ENCODE data around the gene WWC1. TPM values are rescaled to one million over a fixed set of nuclear protein-coding genes. Genes with fewer than 3 reads are reported as not detected.

WWC1 gene
- total RNA-seq, 2 experiments from 2014 or later: 1.0 to 1.3 TPM

- Mint-ChIP-seq H3K27me3 (peaks cover 6% of the 10 kb centered on the region), H3K9me3 (no peaks in the 10 kb centered on the region), H3K4me3 (no peak overlapping the region), H3K36me3 (ENCODE audit: low read depth) (no peaks in the 10 kb centered on the region), H3K4me1 (ENCODE audit: low read depth) (no peaks in the 10 kb centered on the region), H3K27ac (no peak overlapping the region)
- CTCF ChIA-PET: no interaction called here
- POLR2A ChIA-PET: no interaction called here
- Histone ChIP-seq H3K9me3 (ENCODE audit: control insufficient read depth in 1 of 2, insufficient read depth in 1 of 2, low read length in 2 of 2) (no peaks in the 10 kb centered on the region), H3K27me3 (ENCODE audit: control insufficient read depth in 1 of 2, insufficient read depth in 2 of 2, low read length in 2 of 2) (no peaks in the 10 kb centered on the region), H3K4me1 (ENCODE audit: insufficient read depth, low read length) (no peaks in the 10 kb centered on the region), H3K4me3 (ENCODE audit: low read length) (no peak overlapping the region), H3K27ac (ENCODE audit: low read depth in 1 of 2, low read length in 2 of 2) (no peak overlapping the region), H3K36me3 (ENCODE audit: insufficient read depth, low read length) (no peaks in the 10 kb centered on the region)
- intact Hi-C loops (cut with DNase I, micrococcal nuclease): no loop called here
- no peak for ATAC-seq (ENCODE audit: poor library complexity)
- DNase-seq: no peak
- TF ChIP-seq CTCF (IDR thresholded peaks at IDR 0.05): no peak
Observed at GRCh38 chr5:168317096-168317520, 25.7 kb downstream of the WWC1 start.

- ATAC-seq (ENCODE audit: poor library complexity) (no peak), DNase-seq (no peak)
- no peaks in the 10 kb centered on the region for H3K27me3 ChIP-seq (ENCODE audit: control insufficient read depth in 1 of 2, insufficient read depth in 2 of 2, low read length in 2 of 2)
- intact Hi-C loops (cut with DNase I, micrococcal nuclease): no loop called here
- H3K9me3 ChIP-seq (ENCODE audit: control insufficient read depth in 1 of 2, insufficient read depth in 1 of 2, low read length in 2 of 2): no peaks in the 10 kb centered on the region
- H3K27ac Mint-ChIP-seq: no peak overlapping the region
- no peaks in the 10 kb centered on the region for H3K4me1 ChIP-seq (ENCODE audit: insufficient read depth, low read length)
- H3K9me3 Mint-ChIP-seq: no peaks in the 10 kb centered on the region
- H3K27ac ChIP-seq (ENCODE audit: low read depth in 1 of 2, low read length in 2 of 2): no peak overlapping the region
- TF ChIP-seq CTCF (IDR thresholded peaks at IDR 0.05): no peak
- ChIA-PET CTCF (no interaction called here), POLR2A (no interaction called here)
- no peak overlapping the region for H3K4me3 Mint-ChIP-seq
- peaks cover 6% of the 10 kb centered on the region for H3K27me3 Mint-ChIP-seq
- no peaks in the 10 kb centered on the region for H3K36me3 ChIP-seq (ENCODE audit: insufficient read depth, low read length)
- no peak overlapping the region for H3K4me3 ChIP-seq (ENCODE audit: low read length)
- H3K36me3 Mint-ChIP-seq (ENCODE audit: low read depth): no peaks in the 10 kb centered on the region
- no peaks in the 10 kb centered on the region for H3K4me1 Mint-ChIP-seq (ENCODE audit: low read depth)
Observed at GRCh38 chr5:168317521-168318147, 26.2 kb downstream of the WWC1 start.

- Histone ChIP-seq H3K4me1 (ENCODE audit: insufficient read depth, low read length) (no peaks in the 10 kb centered on the region), H3K4me3 (ENCODE audit: low read length) (no peak overlapping the region), H3K9me3 (ENCODE audit: control insufficient read depth in 1 of 2, insufficient read depth in 1 of 2, low read length in 2 of 2) (no peaks in the 10 kb centered on the region), H3K36me3 (ENCODE audit: insufficient read depth, low read length) (no peaks in the 10 kb centered on the region), H3K27ac (ENCODE audit: low read depth in 1 of 2, low read length in 2 of 2) (no peak overlapping the region), H3K27me3 (ENCODE audit: control insufficient read depth in 1 of 2, insufficient read depth in 2 of 2, low read length in 2 of 2) (no peaks in the 10 kb centered on the region)
- no peak overlapping the region for H3K4me3 Mint-ChIP-seq
- ChIA-PET POLR2A (no interaction called here), CTCF (no interaction called here)
- no peaks in the 10 kb centered on the region for H3K4me1 Mint-ChIP-seq (ENCODE audit: low read depth)
- TF ChIP-seq CTCF (IDR thresholded peaks at IDR 0.05): no peak
- H3K27ac Mint-ChIP-seq: no peak overlapping the region
- H3K27me3 Mint-ChIP-seq: peaks cover 6% of the 10 kb centered on the region
- no peak for ATAC-seq (ENCODE audit: poor library complexity)
- intact Hi-C loops (cut with DNase I, micrococcal nuclease): no loop called here
- H3K9me3 Mint-ChIP-seq: no peaks in the 10 kb centered on the region
- H3K36me3 Mint-ChIP-seq (ENCODE audit: low read depth): no peaks in the 10 kb centered on the region
- DNase-seq: no peak
Observed at GRCh38 chr5:168318240-168318639, 26.8 kb downstream of the WWC1 start.
